GM23338 (cell line): ENCODE data around the gene PCDHB6. TPM values are rescaled to one million over a fixed set of nuclear protein-coding genes. Genes with fewer than 3 reads are reported as not detected.

Experiments
- ATAC-seq: fragments of 200-7000 bp; cut with Tn5 transposase; 3 replicates; pipeline ENCODE4 v1.9.1; 2020
- DNase-seq: peaks from one replicate; pipeline ENCODE4 v3.0.0-alpha.2; 2015; ENCODE audit warnings: low spot score
- H2AFZ ChIP-seq: fragments of 200-600 bp; sonication (generic); 2 replicates; pipeline ENCODE4 v1.8.0; 2016; ENCODE audit warnings: antibody characterized with exemption, mild to moderate bottlenecking, moderate library complexity
- H3F3A ChIP-seq: fragments of 200-600 bp; sonication (generic); replicated peaks from 2 replicates; pipeline ENCODE4 v1.8.0; 2017; ENCODE audit warnings: antibody characterized with exemption, mixed run types, low read depth
- H3K27ac ChIP-seq: fragments of 200-600 bp; sonication (generic); 2 replicates; pipeline ENCODE4 v1.6.1; 2016; ENCODE audit warnings: low read depth
- H3K27me3 ChIP-seq: fragments of 200-600 bp; sonication (generic); 2 replicates; pipeline ENCODE4 v1.8.0; 2016; ENCODE audit warnings: mild to moderate bottlenecking, mixed run types, moderate library complexity; ENCODE audit not compliant: insufficient read depth
- H3K36me3 ChIP-seq: fragments of 200-600 bp; sonication (generic); 2 replicates; pipeline ENCODE4 v1.8.0; 2016; ENCODE audit warnings: mild to moderate bottlenecking; ENCODE audit not compliant: insufficient read depth
- H3K4me1 ChIP-seq: fragments of 200-600 bp; sonication (generic); 2 replicates; pipeline ENCODE4 v1.8.0; 2016; ENCODE audit warnings: mild to moderate bottlenecking, moderate library complexity; ENCODE audit not compliant: insufficient read depth
- H3K4me2 ChIP-seq: fragments of 200-600 bp; sonication (generic); 2 replicates; pipeline ENCODE4 v1.7.1; 2017; ENCODE audit warnings: mixed run types
- H3K4me3 ChIP-seq: fragments of 200-600 bp; sonication (generic); 2 replicates; pipeline ENCODE4 v1.6.1; 2016; ENCODE audit warnings: mixed run types
- H3K79me2 ChIP-seq: fragments of 200-600 bp; sonication (generic); replicated peaks from 2 replicates; pipeline ENCODE4 v1.8.0; 2017; ENCODE audit warnings: mild to moderate bottlenecking; ENCODE audit not compliant: insufficient read depth
- H3K9me2 ChIP-seq: fragments of 200-600 bp; sonication (generic); 2 replicates; pipeline ENCODE4 v1.8.0; 2017; ENCODE audit not compliant: insufficient read depth
- H4K20me1 ChIP-seq: fragments of 200-600 bp; sonication (generic); replicated peaks from 2 replicates; pipeline ENCODE4 v1.8.0; 2017; ENCODE audit warnings: mild to moderate bottlenecking; ENCODE audit not compliant: insufficient read depth
- H3K27ac Mint-ChIP-seq: 2 replicates; pipeline ENCODE4 v1.8.0; 2020; ENCODE audit warnings: inconsistent platforms, mild to moderate bottlenecking, moderate library complexity, mixed read lengths
- H3K27me3 Mint-ChIP-seq: 3 replicates; pipeline ENCODE4 v1.8.0; 2022; ENCODE audit warnings: low read depth, mild to moderate bottlenecking, moderate library complexity, mixed read lengths, inconsistent platforms; ENCODE audit not compliant: insufficient read depth, poor library complexity
- H3K36me3 Mint-ChIP-seq: 3 replicates; pipeline ENCODE4 v1.8.0; 2021; ENCODE audit warnings: low read depth, mild to moderate bottlenecking, inconsistent platforms, moderate library complexity, mixed read lengths
- H3K4me1 Mint-ChIP-seq: 3 replicates; pipeline ENCODE4 v1.8.0; 2020; ENCODE audit warnings: mild to moderate bottlenecking, inconsistent platforms, mixed read lengths
- H3K4me3 Mint-ChIP-seq: 3 replicates; pipeline ENCODE4 v1.8.0; 2021; ENCODE audit warnings: moderate library complexity, mild to moderate bottlenecking, inconsistent platforms, mixed read lengths
- H3K9me3 Mint-ChIP-seq: 3 replicates; pipeline ENCODE4 v1.8.0; 2020; ENCODE audit warnings: moderate library complexity, mild to moderate bottlenecking, inconsistent platforms, mixed read lengths
- CREB1 ChIP-seq: fragments of 250-450 bp; sonication (Bioruptor Pico); IDR thresholded peaks from 2 replicates; pipeline ENCODE4 v1.5.0; 2020; ENCODE audit warnings: low read depth, mild to moderate bottlenecking, moderate library complexity
- EZH2 ChIP-seq: fragments of 200-600 bp; sonication (generic); IDR thresholded peaks from one replicate; pipeline ENCODE4 v1.8.0; 2017; ENCODE audit warnings: antibody characterized with exemption, mild to moderate bottlenecking, low read depth; ENCODE audit not compliant: unreplicated experiment
- EZH2phosphoT487 ChIP-seq: fragments of 200-600 bp; sonication (generic); IDR thresholded peaks from one replicate; pipeline ENCODE4 v1.8.1; 2018; ENCODE audit warnings: antibody characterized with exemption; ENCODE audit not compliant: unreplicated experiment
- NANOG ChIP-seq: IDR thresholded peaks from 2 replicates; pipeline ENCODE4 v1.6.1; 2016; ENCODE audit warnings: antibody characterized with exemption, borderline replicate concordance
- POLR2AphosphoS5 ChIP-seq: IDR thresholded peaks from 2 replicates; pipeline ENCODE4 v1.6.1; 2016; ENCODE audit warnings: antibody characterized with exemption, low read depth
- ZNF331 ChIP-seq: fragments of 250-450 bp; sonication (Bioruptor Pico); IDR thresholded peaks from 2 replicates; pipeline ENCODE4 v1.5.0; 2020; ENCODE audit warnings: low read depth, mild to moderate bottlenecking, moderate library complexity
- polyA plus RNA-seq: library from polyadenylated mRNA; unstranded; fragments of >200 nt; fragmentation: Nextera tagmentation; extraction: Ambion mirVana; gene quantifications from 2 replicates; pipeline ENCODE4 v1.2.1, GENCODE V29; 2016
- total RNA-seq: library from RNA; depleted of rRNA; stranded (reverse); fragments of >200 nt; shearing (Covaris generic); gene quantifications from 2 replicates; pipeline ENCODE4 v1.2.3, GENCODE V29; 2014
- TF ChIP-seq, protein P1 (sequence below): fragments of 250-450 bp; sonication (Bioruptor Pico); IDR thresholded peaks from 2 replicates; pipeline ENCODE4 v1.5.0; 2020; ENCODE audit warnings: mild to moderate bottlenecking, moderate library complexity
- TF ChIP-seq, protein P2 (sequence below): IDR thresholded peaks from 2 replicates; pipeline ENCODE4 v1.6.1; 2016; ENCODE audit warnings: antibody characterized with exemption
- TF ChIP-seq, protein P3 (sequence below): IDR thresholded peaks from one replicate; pipeline ENCODE4 v1.6.1; 2018; ENCODE audit warnings: antibody characterized with exemption; ENCODE audit not compliant: unreplicated experiment
- TF ChIP-seq, protein P4 (sequence below), 2 experiments: fragments of 200-600 bp in 1 of 2; sonication (generic) in 1 of 2; conservative IDR thresholded peaks; 2 replicates each; pipeline versions ENCODE4 v1.5.1 to v1.6.1; 2016 to 2017; ENCODE audit warnings: antibody characterized with exemption in 2 of 2, low read depth in 2 of 2, mild to moderate bottlenecking in 2 of 2, moderate library complexity in 1 of 2

Gene PCDHB6
- total and polyA plus RNA-seq, 2 experiments from 2014 or later = 0.11 to 0.52 TPM

DNA sequence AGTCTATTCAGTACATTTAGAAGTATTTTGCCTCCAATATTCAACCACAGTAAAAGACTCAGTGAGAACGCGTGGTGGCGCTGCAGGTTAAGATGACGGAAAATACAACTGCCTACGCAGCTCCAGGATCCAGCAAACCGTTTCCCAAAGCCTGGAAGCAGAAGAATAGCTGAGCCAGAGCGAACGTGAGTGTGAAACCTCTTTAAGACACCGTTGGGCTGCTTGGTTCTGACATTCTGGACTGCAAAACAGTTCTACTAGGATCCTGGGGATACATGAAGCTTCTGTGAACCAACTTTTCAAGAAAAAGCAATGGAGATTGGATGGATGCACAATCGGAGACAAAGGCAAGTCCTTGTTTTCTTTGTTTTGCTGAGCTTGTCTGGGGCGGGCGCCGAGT lies 32.4 kb downstream of the PCDHB6 start, which contains the start of gene PCDHB16:
TSS of gene PCDHB16 (plus strand) at position 140 of the 400 bp plus-strand sequence. CDS start at position 313, 173 bp downstream.
- H3K4me3 Mint-ChIP-seq = peak within 1 kb of the TSS; percentile 58
- H3K9me2 ChIP-seq = no peaks in the 10 kb centered on the region; the same call in 1 of the 2 replicates
- H3K9me3 Mint-ChIP-seq = peaks cover 27% of the 10 kb centered on the region
- peak within 1 kb of the TSS; percentile 29; the same call in 1 of the 2 replicates for H3K4me3 ChIP-seq
- TF ChIP-seq CREB1 (CRISPR knock-in tag) (peak; percentile 69), EZH2phosphoT487 (no peak), NANOG (no peak), EZH2 (no peak), POLR2AphosphoS5 (no peak), ZNF331 (CRISPR knock-in tag) (no peak)
- TF ChIP-seq, protein P1, sequence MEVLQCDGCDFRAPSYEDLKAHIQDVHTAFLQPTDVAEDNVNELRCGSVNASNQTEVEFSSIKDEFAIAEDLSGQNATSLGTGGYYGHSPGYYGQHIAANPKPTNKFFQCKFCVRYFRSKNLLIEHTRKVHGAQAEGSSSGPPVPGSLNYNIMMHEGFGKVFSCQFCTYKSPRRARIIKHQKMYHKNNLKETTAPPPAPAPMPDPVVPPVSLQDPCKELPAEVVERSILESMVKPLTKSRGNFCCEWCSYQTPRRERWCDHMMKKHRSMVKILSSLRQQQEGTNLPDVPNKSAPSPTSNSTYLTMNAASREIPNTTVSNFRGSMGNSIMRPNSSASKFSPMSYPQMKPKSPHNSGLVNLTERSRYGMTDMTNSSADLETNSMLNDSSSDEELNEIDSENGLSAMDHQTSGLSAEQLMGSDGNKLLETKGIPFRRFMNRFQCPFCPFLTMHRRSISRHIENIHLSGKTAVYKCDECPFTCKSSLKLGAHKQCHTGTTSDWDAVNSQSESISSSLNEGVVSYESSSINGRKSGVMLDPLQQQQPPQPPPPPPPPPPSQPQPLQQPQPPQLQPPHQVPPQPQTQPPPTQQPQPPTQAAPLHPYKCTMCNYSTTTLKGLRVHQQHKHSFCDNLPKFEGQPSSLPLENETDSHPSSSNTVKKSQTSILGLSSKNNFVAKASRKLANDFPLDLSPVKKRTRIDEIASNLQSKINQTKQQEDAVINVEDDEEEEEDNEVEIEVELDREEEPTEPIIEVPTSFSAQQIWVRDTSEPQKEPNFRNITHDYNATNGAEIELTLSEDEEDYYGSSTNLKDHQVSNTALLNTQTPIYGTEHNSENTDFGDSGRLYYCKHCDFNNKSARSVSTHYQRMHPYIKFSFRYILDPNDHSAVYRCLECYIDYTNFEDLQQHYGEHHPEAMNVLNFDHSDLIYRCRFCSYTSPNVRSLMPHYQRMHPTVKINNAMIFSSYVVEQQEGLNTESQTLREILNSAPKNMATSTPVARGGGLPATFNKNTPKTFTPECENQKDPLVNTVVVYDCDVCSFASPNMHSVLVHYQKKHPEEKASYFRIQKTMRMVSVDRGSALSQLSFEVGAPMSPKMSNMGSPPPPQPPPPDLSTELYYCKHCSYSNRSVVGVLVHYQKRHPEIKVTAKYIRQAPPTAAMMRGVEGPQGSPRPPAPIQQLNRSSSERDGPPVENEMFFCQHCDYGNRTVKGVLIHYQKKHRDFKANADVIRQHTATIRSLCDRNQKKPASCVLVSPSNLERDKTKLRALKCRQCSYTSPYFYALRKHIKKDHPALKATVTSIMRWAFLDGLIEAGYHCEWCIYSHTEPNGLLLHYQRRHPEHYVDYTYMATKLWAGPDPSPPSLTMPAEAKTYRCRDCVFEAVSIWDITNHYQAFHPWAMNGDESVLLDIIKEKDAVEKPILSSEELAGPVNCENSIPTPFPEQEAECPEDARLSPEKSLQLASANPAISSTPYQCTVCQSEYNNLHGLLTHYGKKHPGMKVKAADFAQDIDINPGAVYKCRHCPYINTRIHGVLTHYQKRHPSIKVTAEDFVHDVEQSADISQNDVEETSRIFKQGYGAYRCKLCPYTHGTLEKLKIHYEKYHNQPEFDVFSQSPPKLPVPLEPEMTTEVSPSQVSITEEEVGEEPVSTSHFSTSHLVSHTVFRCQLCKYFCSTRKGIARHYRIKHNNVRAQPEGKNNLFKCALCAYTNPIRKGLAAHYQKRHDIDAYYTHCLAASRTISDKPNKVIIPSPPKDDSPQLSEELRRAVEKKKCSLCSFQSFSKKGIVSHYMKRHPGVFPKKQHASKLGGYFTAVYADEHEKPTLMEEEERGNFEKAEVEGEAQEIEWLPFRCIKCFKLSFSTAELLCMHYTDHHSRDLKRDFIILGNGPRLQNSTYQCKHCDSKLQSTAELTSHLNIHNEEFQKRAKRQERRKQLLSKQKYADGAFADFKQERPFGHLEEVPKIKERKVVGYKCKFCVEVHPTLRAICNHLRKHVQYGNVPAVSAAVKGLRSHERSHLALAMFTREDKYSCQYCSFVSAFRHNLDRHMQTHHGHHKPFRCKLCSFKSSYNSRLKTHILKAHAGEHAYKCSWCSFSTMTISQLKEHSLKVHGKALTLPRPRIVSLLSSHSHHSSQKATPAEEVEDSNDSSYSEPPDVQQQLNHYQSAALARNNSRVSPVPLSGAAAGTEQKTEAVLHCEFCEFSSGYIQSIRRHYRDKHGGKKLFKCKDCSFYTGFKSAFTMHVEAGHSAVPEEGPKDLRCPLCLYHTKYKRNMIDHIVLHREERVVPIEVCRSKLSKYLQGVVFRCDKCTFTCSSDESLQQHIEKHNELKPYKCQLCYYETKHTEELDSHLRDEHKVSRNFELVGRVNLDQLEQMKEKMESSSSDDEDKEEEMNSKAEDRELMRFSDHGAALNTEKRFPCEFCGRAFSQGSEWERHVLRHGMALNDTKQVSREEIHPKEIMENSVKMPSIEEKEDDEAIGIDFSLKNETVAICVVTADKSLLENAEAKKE (CRISPR knock-in tag) = no peak
- TF ChIP-seq, protein P2, sequence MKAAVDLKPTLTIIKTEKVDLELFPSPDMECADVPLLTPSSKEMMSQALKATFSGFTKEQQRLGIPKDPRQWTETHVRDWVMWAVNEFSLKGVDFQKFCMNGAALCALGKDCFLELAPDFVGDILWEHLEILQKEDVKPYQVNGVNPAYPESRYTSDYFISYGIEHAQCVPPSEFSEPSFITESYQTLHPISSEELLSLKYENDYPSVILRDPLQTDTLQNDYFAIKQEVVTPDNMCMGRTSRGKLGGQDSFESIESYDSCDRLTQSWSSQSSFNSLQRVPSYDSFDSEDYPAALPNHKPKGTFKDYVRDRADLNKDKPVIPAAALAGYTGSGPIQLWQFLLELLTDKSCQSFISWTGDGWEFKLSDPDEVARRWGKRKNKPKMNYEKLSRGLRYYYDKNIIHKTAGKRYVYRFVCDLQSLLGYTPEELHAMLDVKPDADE = no peak
- TF ChIP-seq, protein P3, sequence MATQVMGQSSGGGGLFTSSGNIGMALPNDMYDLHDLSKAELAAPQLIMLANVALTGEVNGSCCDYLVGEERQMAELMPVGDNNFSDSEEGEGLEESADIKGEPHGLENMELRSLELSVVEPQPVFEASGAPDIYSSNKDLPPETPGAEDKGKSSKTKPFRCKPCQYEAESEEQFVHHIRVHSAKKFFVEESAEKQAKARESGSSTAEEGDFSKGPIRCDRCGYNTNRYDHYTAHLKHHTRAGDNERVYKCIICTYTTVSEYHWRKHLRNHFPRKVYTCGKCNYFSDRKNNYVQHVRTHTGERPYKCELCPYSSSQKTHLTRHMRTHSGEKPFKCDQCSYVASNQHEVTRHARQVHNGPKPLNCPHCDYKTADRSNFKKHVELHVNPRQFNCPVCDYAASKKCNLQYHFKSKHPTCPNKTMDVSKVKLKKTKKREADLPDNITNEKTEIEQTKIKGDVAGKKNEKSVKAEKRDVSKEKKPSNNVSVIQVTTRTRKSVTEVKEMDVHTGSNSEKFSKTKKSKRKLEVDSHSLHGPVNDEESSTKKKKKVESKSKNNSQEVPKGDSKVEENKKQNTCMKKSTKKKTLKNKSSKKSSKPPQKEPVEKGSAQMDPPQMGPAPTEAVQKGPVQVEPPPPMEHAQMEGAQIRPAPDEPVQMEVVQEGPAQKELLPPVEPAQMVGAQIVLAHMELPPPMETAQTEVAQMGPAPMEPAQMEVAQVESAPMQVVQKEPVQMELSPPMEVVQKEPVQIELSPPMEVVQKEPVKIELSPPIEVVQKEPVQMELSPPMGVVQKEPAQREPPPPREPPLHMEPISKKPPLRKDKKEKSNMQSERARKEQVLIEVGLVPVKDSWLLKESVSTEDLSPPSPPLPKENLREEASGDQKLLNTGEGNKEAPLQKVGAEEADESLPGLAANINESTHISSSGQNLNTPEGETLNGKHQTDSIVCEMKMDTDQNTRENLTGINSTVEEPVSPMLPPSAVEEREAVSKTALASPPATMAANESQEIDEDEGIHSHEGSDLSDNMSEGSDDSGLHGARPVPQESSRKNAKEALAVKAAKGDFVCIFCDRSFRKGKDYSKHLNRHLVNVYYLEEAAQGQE = no peak
- TF ChIP-seq, protein P4, sequence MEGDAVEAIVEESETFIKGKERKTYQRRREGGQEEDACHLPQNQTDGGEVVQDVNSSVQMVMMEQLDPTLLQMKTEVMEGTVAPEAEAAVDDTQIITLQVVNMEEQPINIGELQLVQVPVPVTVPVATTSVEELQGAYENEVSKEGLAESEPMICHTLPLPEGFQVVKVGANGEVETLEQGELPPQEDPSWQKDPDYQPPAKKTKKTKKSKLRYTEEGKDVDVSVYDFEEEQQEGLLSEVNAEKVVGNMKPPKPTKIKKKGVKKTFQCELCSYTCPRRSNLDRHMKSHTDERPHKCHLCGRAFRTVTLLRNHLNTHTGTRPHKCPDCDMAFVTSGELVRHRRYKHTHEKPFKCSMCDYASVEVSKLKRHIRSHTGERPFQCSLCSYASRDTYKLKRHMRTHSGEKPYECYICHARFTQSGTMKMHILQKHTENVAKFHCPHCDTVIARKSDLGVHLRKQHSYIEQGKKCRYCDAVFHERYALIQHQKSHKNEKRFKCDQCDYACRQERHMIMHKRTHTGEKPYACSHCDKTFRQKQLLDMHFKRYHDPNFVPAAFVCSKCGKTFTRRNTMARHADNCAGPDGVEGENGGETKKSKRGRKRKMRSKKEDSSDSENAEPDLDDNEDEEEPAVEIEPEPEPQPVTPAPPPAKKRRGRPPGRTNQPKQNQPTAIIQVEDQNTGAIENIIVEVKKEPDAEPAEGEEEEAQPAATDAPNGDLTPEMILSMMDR (conservative IDR thresholded peaks at IDR 0.05; ENCODE audit: low read depth in 2 of 2) = peak; percentile 83 to 85
- no peaks in the 10 kb centered on the region for H3F3A ChIP-seq
- ATAC-seq = peak; percentile 69
- H3K79me2 ChIP-seq = no peaks in the 10 kb centered on the region
- DNase-seq = peak; percentile 89
- H3K36me3 ChIP-seq = no peaks in the 10 kb centered on the region; the same call in 1 of the 2 replicates
- H3K27ac Mint-ChIP-seq = no peak within 1 kb of the TSS
- peaks cover 12% of the 10 kb centered on the region for H3K4me1 Mint-ChIP-seq
- H3K4me1 ChIP-seq = no peaks in the 10 kb centered on the region
- no peaks in the 10 kb centered on the region for H4K20me1 ChIP-seq
- H3K27me3 Mint-ChIP-seq = no peaks in the 10 kb centered on the region
- no peaks in the 10 kb centered on the region for H3K27me3 ChIP-seq
- no peak within 1 kb of the TSS for H3K27ac ChIP-seq
- H2AFZ ChIP-seq = peak within 1 kb of the TSS; percentile 44; the same call in 1 of the 2 replicates
- peaks cover 23% of the 10 kb centered on the region for H3K36me3 Mint-ChIP-seq
- H3K4me2 ChIP-seq = peak within 1 kb of the TSS; percentile 22; the same call in 1 of the 2 replicates
